Measurements from ENCODE around the gene SUSD3. TPM values are rescaled to one million over a fixed set of nuclear protein-coding genes. Genes with fewer than 3 reads are reported as not detected.

SUSD3 gene
- polyA plus RNA-seq, 5 donors: 3.6 to 11.9 (median 5.7) TPM

- DNase-seq: no peak
These were observed 30.0 kb upstream of the SUSD3 start for GRCh38 chr9:93028448-93029006.

GRCh38 chr9:93030642-93031628 is 27.6 kb upstream of the SUSD3 start:
- DNase-seq: no peak

GRCh38 chr9:93031629-93032430 is 26.7 kb upstream of the SUSD3 start:
- no peak for DNase-seq

- DNase-seq: no peak
These were observed 26.0 kb upstream of the SUSD3 start for GRCh38 chr9:93032545-93032944.

GRCh38 chr9:93033531-93033930 is 25.0 kb upstream of the SUSD3 start:
- DNase-seq: no peak

GRCh38 chr9:93035106-93035660 is 23.3 kb upstream of the SUSD3 start:
- DNase-seq: no peak

GRCh38 chr9:93035821-93036351 is 22.6 kb upstream of the SUSD3 start:
- DNase-seq: no peak

- no peak for DNase-seq
These were observed 21.5 kb upstream of the SUSD3 start for GRCh38 chr9:93036887-93037475.

GRCh38 chr9:93037476-93037971 is 21.0 kb upstream of the SUSD3 start:
- DNase-seq: no peak

GRCh38 chr9:93038918-93039317 is 19.6 kb upstream of the SUSD3 start:
- DNase-seq: no peak

- no peak for DNase-seq
These were observed 19.0 kb upstream of the SUSD3 start for GRCh38 chr9:93039456-93039855.

- DNase-seq: no peak
These were observed 18.5 kb upstream of the SUSD3 start for GRCh38 chr9:93039976-93040375.

- DNase-seq: no peak
These were observed 18.1 kb upstream of the SUSD3 start for GRCh38 chr9:93040409-93040808.

GRCh38 chr9:93041108-93041802 is 17.2 kb upstream of the SUSD3 start:
- DNase-seq: no peak

GRCh38 chr9:93043122-93043521 is 15.4 kb upstream of the SUSD3 start:
- no peak for DNase-seq

GRCh38 chr9:93045521-93045920 is 13.0 kb upstream of the SUSD3 start:
- DNase-seq: no peak

- no peak for DNase-seq
These were observed 9.7 kb upstream of the SUSD3 start for GRCh38 chr9:93048566-93049448.

- DNase-seq: no peak
These were observed 9.0 kb upstream of the SUSD3 start for GRCh38 chr9:93049491-93049890.

- DNase-seq: no peak
These were observed 8.3 kb upstream of the SUSD3 start for GRCh38 chr9:93050231-93050630.
